Measurements from ENCODE around the gene NAGLU.

The NAGLU gene

GRCh38 chr17:42566883-42567573, 31.0 kb downstream of the NAGLU start, which contains the start of gene MLX:
TSS of gene MLX (plus strand) at chr17:42567100. CDS start at chr17:42567125, 25 bp downstream.
- DNase-seq (ENCODE audit: low read depth in 2 of 2): peak; percentile 91 to 94
- peak within 1 kb of the TSS; percentile 96 to 99 for H3K4me3 ChIP-seq (replicated peaks in 1 of 2; ENCODE audit: low read depth in 2 of 2, low read length in 2 of 2)
- TF ChIP-seq CTCF (IDR thresholded peaks at IDR 0.05; ENCODE audit: low read depth, low read length): no peak

- no peak for TF ChIP-seq CTCF (IDR thresholded peaks at IDR 0.05; ENCODE audit: low read depth, low read length)
- no peak overlapping the region for H3K4me3 ChIP-seq (replicated peaks in 1 of 2; ENCODE audit: low read depth in 2 of 2, low read length in 2 of 2)
- no peak for DNase-seq (ENCODE audit: low read depth in 2 of 2)
Observed at GRCh38 chr17:42568341-42569111, 32.5 kb downstream of the NAGLU start.

GRCh38 chr17:42571435-42572225, 35.6 kb downstream of the NAGLU start:
- no peak overlapping the region for H3K4me3 ChIP-seq (replicated peaks in 1 of 2; ENCODE audit: low read depth in 2 of 2, low read length in 2 of 2)
- DNase-seq (ENCODE audit: low read depth in 2 of 2): no peak
- TF ChIP-seq CTCF (IDR thresholded peaks at IDR 0.05; ENCODE audit: low read depth, low read length): no peak

GRCh38 chr17:42573095-42573494, 37.1 kb downstream of the NAGLU start:
- no peak for TF ChIP-seq CTCF (IDR thresholded peaks at IDR 0.05; ENCODE audit: low read depth, low read length)
- DNase-seq (ENCODE audit: low read depth in 2 of 2): no peak
- H3K4me3 ChIP-seq (replicated peaks in 1 of 2; ENCODE audit: low read depth in 2 of 2, low read length in 2 of 2): no peak overlapping the region

- no peak for DNase-seq (ENCODE audit: low read depth in 2 of 2)
- H3K4me3 ChIP-seq (replicated peaks in 1 of 2; ENCODE audit: low read depth in 2 of 2, low read length in 2 of 2): no peak overlapping the region
- no peak for TF ChIP-seq CTCF (IDR thresholded peaks at IDR 0.05; ENCODE audit: low read depth, low read length)
Observed at GRCh38 chr17:42574463-42574862, 38.4 kb downstream of the NAGLU start.

- TF ChIP-seq CTCF (IDR thresholded peaks at IDR 0.05; ENCODE audit: low read depth, low read length): no peak
- DNase-seq (ENCODE audit: low read depth in 2 of 2): peak in 1 of 2 donors; percentile 16
- H3K4me3 ChIP-seq (replicated peaks in 1 of 2; ENCODE audit: low read depth in 2 of 2, low read length in 2 of 2): peak overlapping the region; percentile 63 to 65
Observed at GRCh38 chr17:42577140-42577531, 41.1 kb downstream of the NAGLU start.

Measured in cardiac fibroblast (primary cell).